Endothelial cell of umbilical vein (primary cell): ENCODE results near the gene NCR2. TPM values are rescaled to one million over a fixed set of nuclear protein-coding genes. Genes with fewer than 3 reads are reported as not detected.

Experiments used
- BruUV-seq: library from RNA; stranded (reverse); fragments of 400-500 nt; replicated peaks from 2 replicates; lab custom pipeline; 2021; lab: Mats Ljungman, UMichigan
- CTCF ChIA-PET: fragments of 300-600, 350-600 bp; sonication (Branson Sonifier 250); formaldehyde crosslinking; loops from one replicate; lab custom pipeline; 2021; ENCODE audit warnings: antibody characterized with exemption, inconsistent platforms; lab: Charles Lee
- POLR2A ChIA-PET: fragments of 300-600, 350-600 bp; sonication (Branson Sonifier 250); formaldehyde crosslinking; loops from one replicate; lab custom pipeline; 2021; ENCODE audit warnings: antibody characterized with exemption, inconsistent platforms; lab: Charles Lee
- DNase-seq: peaks from one replicate; pipeline ENCODE4 v3.0.0-alpha.2; 2011; ENCODE audit warnings: low read depth, low spot score
- FAIRE-seq: peaks from 2 replicates; lab custom pipeline; 2011; peaks lifted over from hg19 to GRCh38; lab: Jason Lieb, UNC
- H2AFZ ChIP-seq: 2 replicates; pipeline ENCODE4 v1.6.0; 2012; ENCODE audit warnings: low read depth, low read length, control low read depth, inconsistent platforms
- H3K27ac ChIP-seq: 2 replicates; pipeline ENCODE4 v1.5.1; 2011; ENCODE audit warnings: low read depth, mild to moderate bottlenecking, control low read depth, low read length, moderate library complexity; ENCODE audit not compliant: insufficient read depth
- H3K27me3 ChIP-seq, 2 experiments: 2 replicates each; pipeline versions ENCODE4 v1.6.0 to v1.6.1; 2011; ENCODE audit warnings: low read length in 2 of 2, mixed read lengths in 1 of 2; ENCODE audit not compliant: control insufficient read depth in 2 of 2, insufficient read depth in 2 of 2
- H3K36me3 ChIP-seq, 2 experiments: 2 replicates in 1 of 2; 3 replicates in 1 of 2; pipeline ENCODE4 v1.5.1; 2011; ENCODE audit warnings: low read length in 2 of 2, mild to moderate bottlenecking in 1 of 2, moderate library complexity in 1 of 2; ENCODE audit not compliant: control insufficient read depth in 2 of 2, insufficient read depth in 2 of 2; ENCODE audit errors: extremely low read depth in 1 of 2
- H3K4me1 ChIP-seq: 3 replicates; pipeline ENCODE4 v1.5.1; 2011; ENCODE audit warnings: mild to moderate bottlenecking, low read length; ENCODE audit not compliant: control insufficient read depth, insufficient read depth; ENCODE audit errors: extremely low read depth
- H3K4me2 ChIP-seq: 2 replicates; pipeline ENCODE4 v1.6.1; 2011; ENCODE audit warnings: low read length, control low read depth, mixed read lengths; ENCODE audit not compliant: insufficient read depth
- H3K4me3 ChIP-seq, 3 experiments: fragments of 200-600 bp in 1 of 3; sonication (generic), shearing (Covaris generic) in 1 of 3; replicated peaks in 1 of 3; 2 replicates each; pipeline ENCODE4 v1.5.1; 2011 to 2016; ENCODE audit warnings: control low read depth in 3 of 3, low read length in 3 of 3, mild to moderate bottlenecking in 2 of 3, inconsistent platforms in 1 of 3, low read depth in 1 of 3, moderate library complexity in 1 of 3; ENCODE audit not compliant: insufficient read depth in 1 of 3
- H3K79me2 ChIP-seq: 2 replicates; pipeline ENCODE4 v1.6.0; 2012; ENCODE audit warnings: low read length, inconsistent platforms; ENCODE audit not compliant: control insufficient read depth, insufficient read depth
- H3K9ac ChIP-seq: replicated peaks from 2 replicates; pipeline ENCODE3; 2011; ENCODE audit warnings: low read length, control low read depth; ENCODE audit not compliant: insufficient read depth; ENCODE audit errors: extremely low read depth
- H3K9me1 ChIP-seq: replicated peaks from 3 replicates; pipeline ENCODE4 v1.6.0; 2011; ENCODE audit warnings: mild to moderate bottlenecking, low read length; ENCODE audit not compliant: control insufficient read depth, insufficient read depth; ENCODE audit errors: extremely low read depth
- H3K9me3 ChIP-seq: replicated peaks from 2 replicates; pipeline ENCODE4 v1.5.1; 2012; ENCODE audit warnings: low read length, inconsistent platforms; ENCODE audit not compliant: control insufficient read depth, insufficient read depth
- H4K20me1 ChIP-seq: replicated peaks from 2 replicates; pipeline ENCODE3; 2011; ENCODE audit warnings: mild to moderate bottlenecking, low read length; ENCODE audit not compliant: control insufficient read depth, insufficient read depth; ENCODE audit errors: extremely low read depth
- CTCF ChIP-seq, 2 donors: IDR thresholded peaks; 1 replicate in 1 of 2; 2 replicates in 1 of 2; pipeline ENCODE4 v1.5.1; 2011; ENCODE audit warnings: low read length in 2 of 2, mild to moderate bottlenecking in 2 of 2, moderate library complexity in 2 of 2, control low read depth in 1 of 2, inconsistent platforms in 1 of 2, low read depth in 1 of 2; ENCODE audit not compliant: insufficient read depth in 1 of 2; ENCODE audit errors: extremely low read depth in 1 of 2
- EZH2 ChIP-seq: IDR thresholded peaks from 2 replicates; pipeline ENCODE4 v1.6.1; 2012; ENCODE audit warnings: borderline replicate concordance, low read depth, mild to moderate bottlenecking, moderate library complexity, low read length, inconsistent platforms; ENCODE audit not compliant: severe bottlenecking
- FOS ChIP-seq: IDR thresholded peaks from 2 replicates; pipeline ENCODE4 v1.6.1; 2011; ENCODE audit warnings: mild to moderate bottlenecking, low read length, moderate library complexity, borderline replicate concordance; ENCODE audit not compliant: insufficient read depth
- GATA2 ChIP-seq: IDR thresholded peaks from 2 replicates; pipeline ENCODE4 v1.7.0; 2011; ENCODE audit warnings: low read depth, mild to moderate bottlenecking, moderate library complexity, mixed read lengths, low read length; ENCODE audit not compliant: insufficient read length, insufficient read depth
- JUN ChIP-seq: IDR thresholded peaks from 2 replicates; pipeline ENCODE4 v1.6.1; 2011; ENCODE audit warnings: borderline replicate concordance, low read depth; ENCODE audit not compliant: insufficient read length, insufficient read depth
- MAX ChIP-seq: IDR thresholded peaks from 2 replicates; pipeline ENCODE4 v1.6.1; 2011; ENCODE audit not compliant: insufficient read depth, insufficient read length
- MYC ChIP-seq: IDR thresholded peaks from one replicate; pipeline ENCODE4 v1.6.1; 2011; ENCODE audit warnings: mild to moderate bottlenecking, low read depth, low read length
- POLR2A ChIP-seq: IDR thresholded peaks from 2 replicates; pipeline ENCODE4 v1.6.1; 2012; ENCODE audit warnings: low read depth, mild to moderate bottlenecking, control low read depth, low read length
- POLR2AphosphoS5 ChIP-seq: IDR thresholded peaks from 2 replicates; pipeline ENCODE4 v1.6.1; 2012; ENCODE audit warnings: low read depth, mild to moderate bottlenecking, control low read depth, low read length, moderate library complexity; ENCODE audit not compliant: insufficient read depth
- dilution Hi-C: fragments of 300-500 bp; cut with MboI; formaldehyde crosslinking; loops from one replicate; pipeline ENCODE4 v1.15.0; 2019; ENCODE audit warnings: low sequenced_read_pairs; ENCODE audit not compliant: extremely low pct_ligation_motif_present
- intact Hi-C: fragments of 100-400 bp; cut with micrococcal nuclease; formaldehyde crosslinking; loops from one replicate; pipeline ENCODE4 v1.10.0; 2022
- polyA plus RNA-seq, 4 experiments: library from polyadenylated mRNA; depleted of rRNA in 3 of 4; stranded (reverse) in 3 of 4; unstranded in 1 of 4; fragments of >200 nt; gene quantifications; 2 replicates each; pipeline versions ENCODE4 v1.2.1 to v1.2.3, GENCODE V29; 2011 to 2012; ENCODE audit warnings: missing spikeins in 1 of 4
- total RNA-seq: library from RNA; stranded (reverse); gene quantifications from 2 replicates; pipeline ENCODE4 v1.2.3, GENCODE V29; 2021

The NCR2 gene
- total and polyA plus RNA-seq, 2 donors (not counting 3 experiments of a cell fraction or from before 2014, with no cell fraction given), result not detected

GRCh38 chr6:41286544-41287346 lies 48.7 kb upstream of the NCR2 start, which contains the start of gene TREM1:
TREM1 (minus strand) TSS chr6:41286682; CDS start chr6:41286655, 27 bp downstream.
- Histone ChIP-seq H3K27ac (no peak within 1 kb of the TSS), H4K20me1 (no peaks in the 10 kb centered on the region), H3K4me3 (no peak within 1 kb of the TSS), H3K9ac (no peak within 1 kb of the TSS), H3K79me2 (no peaks in the 10 kb centered on the region), H3K9me3 (no peaks in the 10 kb centered on the region), H3K9me1 (no peaks in the 10 kb centered on the region), H3K4me2 (no peak within 1 kb of the TSS), H2AFZ (no peak within 1 kb of the TSS), H3K27me3 (peaks cover 3 to 7% of the 10 kb centered on the region in 2 experiments), H3K4me1 (no peaks in the 10 kb centered on the region), H3K36me3 (no peaks in the 10 kb centered on the region)
- dilution Hi-C loops (no loop called here), intact Hi-C loops (no loop called here)
- POLR2A ChIA-PET, result no interaction called here
- BruUV-seq, result no TSS peak
- FAIRE-seq (no peak), DNase-seq (no peak)
- TF ChIP-seq MYC (no peak), POLR2AphosphoS5 (no peak), CTCF (IDR thresholded peaks at IDR 0.05; ENCODE audit: extremely low read depth in 1 of 2, insufficient read depth in 1 of 2, low read depth in 1 of 2, low read length in 2 of 2) (no peak), GATA2 (no peak), MAX (no peak), POLR2A (no peak), FOS (no peak), EZH2 (no peak), JUN (no peak)
- CTCF ChIA-PET, result no interaction called here
